SU-DHL-6 (cell line): ENCODE measurements around the gene PDE4B.

Source experiments
- H2AFZ ChIP-seq: fragments of 200-600 bp; sonication (generic); 2 replicates; pipeline ENCODE4 v1.6.1; 2014; ENCODE audit warnings: low read depth, mild to moderate bottlenecking, moderate library complexity, mixed read lengths, antibody characterized with exemption, low read length; ENCODE audit not compliant: severe bottlenecking
- H3F3A ChIP-seq: fragments of 200-600 bp; shearing (Covaris generic); 2 replicates; pipeline ENCODE4 v1.6.0; 2016; ENCODE audit warnings: antibody characterized with exemption, mild to moderate bottlenecking; ENCODE audit not compliant: insufficient read depth
- H3K27ac ChIP-seq: fragments of 200-600 bp; sonication (generic); 2 replicates; pipeline ENCODE4 v1.5.1; 2016; ENCODE audit warnings: low read depth, mild to moderate bottlenecking, low read length, moderate library complexity, mixed read lengths
- H3K27me3 ChIP-seq: fragments of 200-600 bp; sonication (generic), shearing (Covaris generic); 2 replicates; pipeline ENCODE4 v1.6.0; 2014; ENCODE audit warnings: mild to moderate bottlenecking, low read length
- H3K36me3 ChIP-seq: fragments of 200-600 bp; sonication (generic); 2 replicates; pipeline ENCODE4 v1.6.1; 2014; ENCODE audit warnings: mild to moderate bottlenecking, low read length, mixed read lengths
- H3K4me2 ChIP-seq: fragments of 300-600, 200-600 bp; shearing (Covaris generic), sonication (generic); 2 replicates; pipeline ENCODE4 v1.6.0; 2014; ENCODE audit warnings: low read length, low read depth, mild to moderate bottlenecking; ENCODE audit not compliant: poor library complexity, severe bottlenecking
- H3K4me3 ChIP-seq: fragments of 200-600 bp; sonication (generic); 2 replicates; pipeline ENCODE4 v1.5.1; 2014; ENCODE audit warnings: antibody characterized with exemption, low read length, mild to moderate bottlenecking, mixed read lengths; ENCODE audit not compliant: insufficient read depth, poor library complexity, severe bottlenecking
- H3K79me2 ChIP-seq: fragments of 200-600 bp; sonication (generic); 2 replicates; pipeline ENCODE4 v1.6.1; 2014; ENCODE audit warnings: mild to moderate bottlenecking, low read length, moderate library complexity; ENCODE audit not compliant: insufficient read depth
- H3K9ac ChIP-seq: fragments of 200-600 bp; sonication (generic); 2 replicates; pipeline ENCODE4 v1.7.0; 2014; ENCODE audit warnings: mild to moderate bottlenecking, low read length
- H3K9me2 ChIP-seq: fragments of 200-600 bp; sonication (generic); replicated peaks from 2 replicates; pipeline ENCODE4 v1.6.1; 2014; ENCODE audit warnings: low read length; ENCODE audit not compliant: insufficient read depth
- H3K9me3 ChIP-seq: fragments of 200-600 bp; sonication (generic); 2 replicates; pipeline ENCODE4 v1.6.1; 2014; ENCODE audit warnings: low read length, mixed read lengths; ENCODE audit not compliant: insufficient read depth
- H4K20me1 ChIP-seq: fragments of 200-600 bp; sonication (generic); 2 replicates; pipeline ENCODE4 v1.6.1; 2014; ENCODE audit warnings: low read depth, mild to moderate bottlenecking, antibody characterized with exemption, low read length, moderate library complexity, mixed read lengths
- EZH2phosphoT487 ChIP-seq: fragments of 200-600 bp; sonication (generic), shearing (Covaris generic); conservative IDR thresholded peaks from 2 replicates; pipeline ENCODE4 v1.6.1; 2018; ENCODE audit warnings: mild to moderate bottlenecking, antibody characterized with exemption, low read length, moderate library complexity, mixed read lengths
- TF ChIP-seq, protein P1 (sequence below): fragments of 200-600 bp; sonication (generic); IDR thresholded peaks from one replicate; pipeline ENCODE4 v1.5.1; 2017; ENCODE audit warnings: antibody characterized with exemption, mild to moderate bottlenecking, low read length, moderate library complexity; ENCODE audit not compliant: insufficient read depth, poor library complexity, severe bottlenecking

The PDE4B gene

GRCh38 chr1:65953170-65953569 lies 160.5 kb downstream of the PDE4B start:
- no peaks in the 10 kb centered on the region for H3F3A ChIP-seq
- no peak overlapping the region for H3K27ac ChIP-seq
- no peak overlapping the region for H3K9ac ChIP-seq
- no peaks in the 10 kb centered on the region for H4K20me1 ChIP-seq
- no peak overlapping the region for H2AFZ ChIP-seq
- no peak overlapping the region for H3K4me2 ChIP-seq
- no peak for TF ChIP-seq EZH2phosphoT487
- TF ChIP-seq, protein P1, sequence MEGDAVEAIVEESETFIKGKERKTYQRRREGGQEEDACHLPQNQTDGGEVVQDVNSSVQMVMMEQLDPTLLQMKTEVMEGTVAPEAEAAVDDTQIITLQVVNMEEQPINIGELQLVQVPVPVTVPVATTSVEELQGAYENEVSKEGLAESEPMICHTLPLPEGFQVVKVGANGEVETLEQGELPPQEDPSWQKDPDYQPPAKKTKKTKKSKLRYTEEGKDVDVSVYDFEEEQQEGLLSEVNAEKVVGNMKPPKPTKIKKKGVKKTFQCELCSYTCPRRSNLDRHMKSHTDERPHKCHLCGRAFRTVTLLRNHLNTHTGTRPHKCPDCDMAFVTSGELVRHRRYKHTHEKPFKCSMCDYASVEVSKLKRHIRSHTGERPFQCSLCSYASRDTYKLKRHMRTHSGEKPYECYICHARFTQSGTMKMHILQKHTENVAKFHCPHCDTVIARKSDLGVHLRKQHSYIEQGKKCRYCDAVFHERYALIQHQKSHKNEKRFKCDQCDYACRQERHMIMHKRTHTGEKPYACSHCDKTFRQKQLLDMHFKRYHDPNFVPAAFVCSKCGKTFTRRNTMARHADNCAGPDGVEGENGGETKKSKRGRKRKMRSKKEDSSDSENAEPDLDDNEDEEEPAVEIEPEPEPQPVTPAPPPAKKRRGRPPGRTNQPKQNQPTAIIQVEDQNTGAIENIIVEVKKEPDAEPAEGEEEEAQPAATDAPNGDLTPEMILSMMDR: no peak
- no peaks in the 10 kb centered on the region for H3K9me2 ChIP-seq
- H3K36me3 ChIP-seq: no peaks in the 10 kb centered on the region
- no peaks in the 10 kb centered on the region for H3K9me3 ChIP-seq
- H3K4me3 ChIP-seq: no peak overlapping the region
- no peaks in the 10 kb centered on the region for H3K27me3 ChIP-seq
- no peaks in the 10 kb centered on the region for H3K79me2 ChIP-seq

DNA sequence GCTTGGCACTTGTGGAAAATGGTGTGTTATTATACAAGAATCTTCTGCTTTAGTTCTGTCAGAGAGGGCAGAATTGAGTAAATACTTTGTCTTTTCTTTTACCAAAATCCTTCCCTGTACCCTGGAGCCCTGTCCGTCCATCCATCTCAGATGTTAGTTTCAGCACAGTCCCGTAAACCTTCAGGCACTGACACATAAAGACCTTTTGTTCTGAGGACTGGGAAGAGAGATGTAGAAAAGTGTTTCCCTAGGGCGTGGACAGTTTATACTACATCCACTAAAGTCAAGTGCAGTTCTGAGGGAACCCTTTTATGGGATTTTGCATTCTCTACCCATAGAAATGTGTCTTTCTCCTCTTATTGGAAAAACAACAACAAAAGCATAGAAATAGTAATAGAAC lies 162.4 kb downstream of the PDE4B start:
- Histone ChIP-seq H3K36me3 (no peaks in the 10 kb centered on the region), H3K27me3 (no peaks in the 10 kb centered on the region), H3K9me2 (no peaks in the 10 kb centered on the region), H3K9me3 (no peaks in the 10 kb centered on the region), H3K9ac (no peak overlapping the region), H3K4me3 (no peak overlapping the region), H3F3A (no peaks in the 10 kb centered on the region), H3K4me2 (no peak overlapping the region), H3K79me2 (no peaks in the 10 kb centered on the region), H2AFZ (no peak overlapping the region), H3K27ac (no peak overlapping the region), H4K20me1 (no peaks in the 10 kb centered on the region)
- TF ChIP-seq EZH2phosphoT487: no peak
- TF ChIP-seq, protein P1: no peak

DNA sequence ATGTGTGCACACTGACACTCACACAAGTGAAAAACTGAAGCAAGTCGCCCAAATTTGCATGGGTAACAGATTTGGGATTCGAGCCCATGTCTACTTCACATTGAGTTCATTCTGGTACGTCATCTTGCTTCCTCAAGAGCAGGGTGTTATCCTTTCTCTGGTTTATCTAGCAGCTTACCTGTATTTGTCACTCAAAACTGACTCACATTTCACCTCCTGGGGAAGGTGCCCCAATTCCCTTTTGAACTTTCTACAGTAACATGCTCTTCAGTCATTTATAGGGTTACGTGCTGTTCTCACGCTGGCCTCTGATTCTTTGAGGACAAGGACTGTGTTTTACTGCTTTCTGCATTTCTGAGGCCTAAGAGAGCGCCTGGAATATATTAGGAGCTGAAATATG lies 162.8 kb downstream of the PDE4B start:
- no peaks in the 10 kb centered on the region for H3K36me3 ChIP-seq
- TF ChIP-seq, protein P1: no peak
- TF ChIP-seq EZH2phosphoT487: no peak

More for the DNA sequence above, 162.8 kb downstream of the PDE4B start:
- Histone ChIP-seq H4K20me1 (no peaks in the 10 kb centered on the region), H3K79me2 (no peaks in the 10 kb centered on the region), H3K9me2 (no peaks in the 10 kb centered on the region), H3K9me3 (no peaks in the 10 kb centered on the region), H3F3A (no peaks in the 10 kb centered on the region), H2AFZ (no peak overlapping the region), H3K27me3 (no peaks in the 10 kb centered on the region), H3K27ac (no peak overlapping the region), H3K9ac (no peak overlapping the region), H3K4me3 (no peak overlapping the region), H3K4me2 (no peak overlapping the region)
